Measurements from ENCODE around the gene POU6F2.

- TF ChIP-seq CTCF (IDR thresholded peaks at IDR 0.05) (no peak), ZFX (IDR thresholded peaks at IDR 0.05; ENCODE audit: borderline replicate concordance) (no peak)
Measured at GRCh38 chr7:39504963-39505362, 527.3 kb downstream of the POU6F2 start.

Measured in 22Rv1 (cell line).